ENCODE measurements around the gene CRB1. TPM values are rescaled to one million over a fixed set of nuclear protein-coding genes. Genes with fewer than 3 reads are reported as not detected.

CRB1 gene
- total and polyA plus RNA-seq, 9 of the 15 experiments (the other 6 are each of a cell fraction or from before 2014, with no cell fraction given): 0.04 to 0.10 TPM; not detected in 7

DNA sequence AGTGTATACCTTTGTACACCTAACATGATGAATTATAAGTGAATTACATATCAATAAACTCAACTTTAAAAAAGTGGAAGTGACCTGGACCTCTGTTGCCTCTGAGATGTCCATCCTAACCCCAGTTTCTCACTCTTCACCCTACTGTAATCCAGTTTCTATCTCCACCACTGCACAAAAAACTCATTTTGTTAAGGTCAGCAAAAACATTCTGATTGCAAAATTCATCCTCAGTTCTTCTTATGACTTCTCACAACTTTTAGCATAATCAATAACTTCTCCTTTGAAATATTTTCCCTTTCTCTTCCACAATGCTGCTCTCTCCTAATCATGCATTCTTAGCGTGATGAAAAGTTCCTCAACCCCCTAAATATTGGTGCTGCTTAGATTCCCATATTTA lies 129.8 kb downstream of the CRB1 start:
- H3K79me2 ChIP-seq (ENCODE audit: control insufficient read depth, insufficient read depth, low read length): no peaks in the 10 kb centered on the region
- 8% methylated on average over 1 of the region's 1 CpG for WGBS (ENCODE audit: insufficient coverage, low coverage, missing lambda C conversion rate)
- BruUV-seq (replicated peaks): no TSS peak
- H3K4me1 ChIP-seq (replicated peaks in 1 of 2; ENCODE audit: control insufficient read depth in 2 of 2, insufficient read depth in 2 of 2, low read length in 2 of 2): no peaks in the 10 kb centered on the region
- no peak overlapping the region for H3K4me2 ChIP-seq (ENCODE audit: insufficient read depth, low read length)
- no peak overlapping the region for H3K27ac ChIP-seq (ENCODE audit: extremely low read depth, low read depth, low read length)
- H3K36me3 ChIP-seq (ENCODE audit: control insufficient read depth, insufficient read depth, low read length): no peaks in the 10 kb centered on the region
- FAIRE-seq: no peak
- no peak for ATAC-seq
- in situ Hi-C loops (cut with MboI) (no loop called here), intact Hi-C loops (cut with micrococcal nuclease) (no loop called here)
- ChIA-PET CTCF (ENCODE audit: low intra/inter-chr PET ratio) (no interaction called here), POLR2A (no interaction called here)
- no peaks in the 10 kb centered on the region for H3K27me3 ChIP-seq (ENCODE audit: control insufficient read depth in 2 of 2, insufficient read depth in 2 of 2, low read length in 2 of 2)
- TF ChIP-seq C11orf30 (IDR thresholded peaks at IDR 0.05; ENCODE audit: low read depth) (peak; percentile 43; the same call in 1 of the 2 replicates), MAFG (tag; conservative IDR thresholded peaks at IDR 0.05) (peak; percentile 60; the same call in 1 of the 2 replicates), MAFF (IDR thresholded peaks at IDR 0.05; ENCODE audit: low read length) (peak; percentile 55), MAFK (IDR thresholded peaks at IDR 0.05; ENCODE audit: low read length) (peak; percentile 69), HDAC3 (IDR thresholded peaks at IDR 0.05; ENCODE audit: borderline replicate concordance, partially characterized antibody) (no peak), ZNF316 (IDR thresholded peaks at IDR 0.05) (peak; percentile 80)
- TF ChIP-seq, protein P1, sequence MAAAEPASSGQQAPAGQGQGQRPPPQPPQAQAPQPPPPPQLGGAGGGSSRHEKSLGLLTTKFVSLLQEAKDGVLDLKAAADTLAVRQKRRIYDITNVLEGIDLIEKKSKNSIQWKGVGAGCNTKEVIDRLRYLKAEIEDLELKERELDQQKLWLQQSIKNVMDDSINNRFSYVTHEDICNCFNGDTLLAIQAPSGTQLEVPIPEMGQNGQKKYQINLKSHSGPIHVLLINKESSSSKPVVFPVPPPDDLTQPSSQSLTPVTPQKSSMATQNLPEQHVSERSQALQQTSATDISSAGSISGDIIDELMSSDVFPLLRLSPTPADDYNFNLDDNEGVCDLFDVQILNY (CRISPR knock-in tag; IDR thresholded peaks at IDR 0.05): no peak
- no peak for DNase-seq (ENCODE audit: extremely low read depth in 1 of 4, low spot score in 3 of 4)
- no peak overlapping the region for H2AFZ ChIP-seq (ENCODE audit: low read depth, low read length)
- no peak overlapping the region for H3K4me3 ChIP-seq
- H3K9me3 ChIP-seq (replicated peaks; ENCODE audit: control insufficient read depth, insufficient read depth, low read depth, low read length): no peaks in the 10 kb centered on the region
- no peak overlapping the region for H3K9ac ChIP-seq (ENCODE audit: insufficient read depth in 1 of 2, low read depth in 2 of 2, low read length in 2 of 2)
- H4K20me1 ChIP-seq (replicated peaks; ENCODE audit: control insufficient read depth, insufficient read depth, low read length): no peaks in the 10 kb centered on the region
- H3K9me1 ChIP-seq (ENCODE audit: control insufficient read depth, insufficient read depth, low read length): no peaks in the 10 kb centered on the region
